Measurements from ENCODE around the gene USP21. TPM values are rescaled to one million over a fixed set of nuclear protein-coding genes. Genes with fewer than 3 reads are reported as not detected.

The USP21 gene
- total and polyA plus RNA-seq, 2 of the 8 experiments (the other 6 are each of a cell fraction or from before 2014, with no cell fraction given): 23.9 to 36.3 TPM

DNA sequence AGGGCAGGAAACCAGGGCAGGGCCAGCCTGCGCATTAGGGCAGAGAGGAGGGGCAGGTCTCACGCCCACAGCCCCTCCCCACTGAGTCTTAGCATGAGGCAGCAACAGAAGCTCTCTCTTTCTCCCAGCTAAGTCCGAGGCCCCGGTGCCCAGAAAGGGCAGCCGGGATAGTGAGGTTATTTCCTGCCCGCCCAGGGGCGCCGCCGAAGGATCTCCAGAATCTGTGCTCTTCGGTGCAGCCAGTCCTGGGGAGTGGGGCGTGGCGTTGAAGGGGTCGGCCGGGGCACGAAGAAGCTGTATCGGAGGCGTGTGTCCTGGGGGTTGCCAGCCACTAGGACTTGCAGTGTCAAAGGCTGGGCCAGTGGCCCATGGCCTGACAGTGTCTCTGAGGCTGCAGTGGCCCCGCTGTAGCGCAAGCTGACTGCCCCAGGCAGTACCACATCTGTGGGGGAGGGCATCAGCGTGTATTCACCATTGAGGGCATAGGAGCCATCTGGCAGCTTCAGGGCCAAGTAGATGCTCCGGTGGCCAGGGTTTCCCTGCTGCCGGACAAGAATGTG lies 31.7 kb downstream of the USP21 start:
- FAIRE-seq: no peak
- ChIA-PET POLR2A (ENCODE audit: partially characterized antibody) (interaction anchor here (1.1 to 4.6 kb wide), 5 partner anchors 8 to 123 kb away, joined by 3 to 45 read pairs (median 4); partner anchors contain the start of genes B4GALT3 and NDUFS2), CTCF (ENCODE audit: partially characterized antibody) (interaction anchor here (0.8 to 6.1 kb wide), 20 partner anchors 10 to 190 kb away, joined by 3 to 67 read pairs (median 6); partner anchors contain the start of genes APOA2, B4GALT3, FCER1G and NDUFS2)
- Histone ChIP-seq H2AFZ (ENCODE audit: low read length) (no peak overlapping the region), H3K9ac (replicated peaks in 1 of 4; ENCODE audit: extremely low read depth in 1 of 4, low read depth in 3 of 4, low read length in 3 of 4) (no peak overlapping the region), H3K79me1 (ENCODE audit: low read depth, low read length) (no peaks in the 10 kb centered on the region), H2AK5ac (ENCODE audit: low read depth, low read length) (no peak overlapping the region), H3K27ac (ENCODE audit: low read depth, low read length) (no peak overlapping the region), H3K79me2 (ENCODE audit: control insufficient read depth in 1 of 2, insufficient read depth in 2 of 2, low read length in 2 of 2) (no peaks in the 10 kb centered on the region), H2BK120ac (replicated peaks; ENCODE audit: low read depth, low read length) (no peak overlapping the region), H3K27me3 (replicated peaks in 1 of 4; ENCODE audit: control insufficient read depth in 3 of 4, extremely low read depth in 1 of 4, insufficient read depth in 3 of 4, low read length in 3 of 4) (no peaks in the 10 kb centered on the region; a peak in 1 of 7 replicates), H4K20me1 (replicated peaks in 1 of 2; ENCODE audit: control insufficient read depth in 1 of 2, insufficient read depth in 2 of 2, low read length in 2 of 2) (no peaks in the 10 kb centered on the region), H4K91ac (replicated peaks; ENCODE audit: insufficient read length, low read length) (no peak overlapping the region), H3K23ac (ENCODE audit: insufficient read length) (no peak overlapping the region), H3K23me2 (ENCODE audit: low read depth, low read length) (no peaks in the 10 kb centered on the region), H3K56ac (replicated peaks; ENCODE audit: insufficient read length, low read depth, low read length) (no peak overlapping the region), H2BK15ac (ENCODE audit: low read length) (no peak overlapping the region), H3K4me2 (ENCODE audit: insufficient read depth in 1 of 2, low read depth in 2 of 2, low read length in 2 of 2) (no peak overlapping the region), H3K18ac (ENCODE audit: extremely low read depth, low read length) (no peak overlapping the region), H2BK20ac (ENCODE audit: low read length) (no peak overlapping the region), H3K36me3 (ENCODE audit: control insufficient read depth in 2 of 4, insufficient read depth in 4 of 4, low read length in 3 of 4) (peaks cover 4 to 13% (median 10%) of the 10 kb centered on the region in 4 experiments; a peak in 5 of 8 replicates), H2BK5ac (ENCODE audit: low read depth, low read length) (no peak overlapping the region), H3K9me3 (ENCODE audit: insufficient read depth in 2 of 2, low read depth in 1 of 2, low read length in 1 of 2) (no peaks in the 10 kb centered on the region), H4K5ac (ENCODE audit: insufficient read length, low read depth, low read length) (no peak overlapping the region), H3K4ac (replicated peaks; ENCODE audit: insufficient read length, low read depth, low read length) (no peak overlapping the region), H3K4me3 (ENCODE audit: extremely low read depth in 1 of 4, insufficient read depth in 2 of 4, low read depth in 3 of 4, low read length in 4 of 4) (no peak overlapping the region), H3K14ac (ENCODE audit: insufficient read length) (no peak overlapping the region), H2BK12ac (ENCODE audit: low read depth, low read length) (no peak overlapping the region), H4K8ac (ENCODE audit: extremely low read depth, insufficient read depth, low read length) (no peak overlapping the region), H3K4me1 (replicated peaks in 1 of 4; ENCODE audit: control insufficient read depth in 3 of 4, insufficient read depth in 4 of 4, low read length in 3 of 4) (no peaks in the 10 kb centered on the region; a peak in 2 of 7 replicates)
- no peak for DNase-seq (ENCODE audit: low read depth in 1 of 2, low spot score in 2 of 2)
- 87% methylated on average over 17 of the region's 22 CpGs; no CpG with 5 or more reads in 1 of the 2 experiments for WGBS, 2 experiments (ENCODE audit: extremely low coverage in 1 of 2, insufficient coverage in 1 of 2, insufficient read length in 1 of 2, insufficient replicate concordance in 2 of 2, low coverage in 1 of 2, low lambda C conversion rate in 2 of 2, missing lambda C conversion rate in 1 of 2)
- TF ChIP-seq RAD21 (IDR thresholded peaks at IDR 0.05 in 1 of 2, conservative IDR thresholded peaks at IDR 0.05 in 1 of 2; ENCODE audit: low read depth in 2 of 2, low read length in 2 of 2) (no peak), PHF8 (conservative IDR thresholded peaks at IDR 0.05; ENCODE audit: low read depth, low read length) (no peak), CEBPB (IDR thresholded peaks at IDR 0.05; ENCODE audit: low read depth, low read length) (no peak), NANOG (IDR thresholded peaks at IDR 0.05; ENCODE audit: insufficient read depth, low read depth, low read length, poor library complexity, severe bottlenecking) (no peak), TBP (IDR thresholded peaks at IDR 0.05; ENCODE audit: low read depth, low read length) (no peak), YY1 (IDR thresholded peaks at IDR 0.05; ENCODE audit: low read depth, low read length) (no peak), SIRT6 (IDR thresholded peaks at IDR 0.05; ENCODE audit: low read length) (no peak), ASH2L (IDR thresholded peaks at IDR 0.05; ENCODE audit: low read length) (no peak), ZNF274 (IDR thresholded peaks at IDR 0.05; ENCODE audit: borderline replicate concordance, extremely low read depth, low read length) (no peak), RXRA (IDR thresholded peaks at IDR 0.05; ENCODE audit: insufficient read depth, low read depth, low read length) (no peak), GTF2F1 (IDR thresholded peaks at IDR 0.05; ENCODE audit: borderline replicate concordance, low read depth, low read length) (no peak)
